Neural progenitor cell (in vitro differentiated cells): ENCODE data around the gene LBH.

Source experiments
- CTCF ChIP-seq: fragments of 200-600 bp; sonication (generic); IDR thresholded peaks from 2 replicates; pipeline ENCODE4 v1.5.1; 2017; ENCODE audit warnings: antibody characterized with exemption, mild to moderate bottlenecking
- EZH2phosphoT487 ChIP-seq: fragments of 200-600 bp; sonication (generic); IDR thresholded peaks from 2 replicates; pipeline ENCODE4 v1.6.1; 2017; ENCODE audit warnings: antibody characterized with exemption

- TF ChIP-seq CTCF (no peak), EZH2phosphoT487 (no peak)
These were observed 43.9 kb downstream of the LBH start for GRCh38 chr2:30275256-30275655.
